ENCODE results near the gene LY6G6F. TPM values are rescaled to one million over a fixed set of nuclear protein-coding genes. Genes with fewer than 3 reads are reported as not detected.

Gene LY6G6F
- total and polyA plus RNA-seq, 2 of the 13 experiments (the other 11 are each of a cell fraction or from before 2014, with no cell fraction given) = not detected

DNA sequence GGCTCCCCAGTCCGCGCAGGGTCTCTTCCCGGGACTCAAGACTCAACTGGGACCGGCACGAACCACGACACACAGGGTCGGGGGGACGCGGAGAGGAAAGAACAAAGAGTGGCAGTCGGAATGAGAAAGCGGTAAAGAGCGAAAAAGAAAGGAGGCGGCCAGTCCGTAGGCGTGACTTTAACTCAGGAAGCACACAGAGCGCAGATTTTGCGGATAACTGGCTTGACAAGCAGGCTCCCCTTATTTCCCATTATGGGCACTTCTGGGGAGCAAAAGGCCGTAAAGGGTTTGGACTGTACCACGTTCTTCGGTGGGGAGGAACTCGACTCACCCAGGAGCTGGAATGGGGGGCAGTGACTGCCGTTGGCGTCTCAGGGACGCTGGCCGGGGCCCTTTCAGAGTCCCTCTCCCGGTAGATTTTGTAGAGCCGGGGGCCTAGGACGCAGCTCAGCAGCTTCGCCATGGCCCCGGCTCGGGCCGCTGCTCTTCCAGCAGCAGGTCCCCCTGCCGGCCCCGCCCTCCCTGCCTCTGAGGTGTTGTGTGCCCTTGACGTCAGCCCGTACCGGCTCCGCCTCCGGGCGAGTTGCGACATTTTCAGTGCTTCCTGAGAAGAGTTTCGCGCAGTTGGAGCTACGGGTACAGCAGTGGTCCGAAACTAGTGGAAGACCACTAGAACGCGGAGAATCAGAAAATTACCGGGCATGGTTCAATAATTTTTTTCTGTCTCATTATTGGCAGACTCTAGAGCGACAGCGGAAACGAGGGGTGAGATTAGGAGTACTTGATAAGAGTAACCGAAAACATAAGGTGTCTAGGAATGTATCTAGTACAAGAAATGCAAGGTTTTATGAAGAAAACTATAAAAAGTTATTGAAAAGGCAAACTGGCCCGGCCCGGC, 3.6 kb upstream of the LY6G6F start, which contains the start of gene ABHD16A (continued):
- TF ChIP-seq ESRRA (CRISPR knock-in tag; IDR thresholded peaks at IDR 0.05; ENCODE audit: low read depth) (no peak; the same call in 1 of the 2 replicates), SIX4 (CRISPR knock-in tag; IDR thresholded peaks at IDR 0.05) (peak; percentile 63), SP5 (CRISPR knock-in tag; IDR thresholded peaks at IDR 0.05; ENCODE audit: borderline replicate concordance, low read depth) (peak; percentile 96), ZC3H13 (CRISPR knock-in tag; IDR thresholded peaks at IDR 0.05) (peak; percentile 84; the same call in 1 of the 2 replicates), ZNF34 (CRISPR knock-in tag; IDR thresholded peaks at IDR 0.05; ENCODE audit: borderline replicate concordance) (no peak), ZSCAN31 (CRISPR knock-in tag; IDR thresholded peaks at IDR 0.05; ENCODE audit: low read depth) (peak; percentile 71; the same call in 1 of the 2 replicates), PHF20 (CRISPR knock-in tag; IDR thresholded peaks at IDR 0.05) (peak; percentile 88), ZNF766 (CRISPR knock-in tag; IDR thresholded peaks at IDR 0.05; ENCODE audit: borderline replicate concordance) (no peak), NR2C2 (CRISPR knock-in tag; IDR thresholded peaks at IDR 0.05; ENCODE audit: borderline replicate concordance) (peak; percentile 67; the same call in 1 of the 2 replicates), ZNF557 (CRISPR knock-in tag; IDR thresholded peaks at IDR 0.05) (no peak), SKI (IDR thresholded peaks at IDR 0.05; ENCODE audit: partially characterized antibody) (no peak), ZNF773 (CRISPR knock-in tag; IDR thresholded peaks at IDR 0.05; ENCODE audit: borderline replicate concordance) (no peak), ADNP (CRISPR knock-in tag; IDR thresholded peaks at IDR 0.05) (no peak), ZNF12 (CRISPR knock-in tag; IDR thresholded peaks at IDR 0.05) (peak; percentile 55; the same call in 1 of the 2 replicates), KMT2B (CRISPR knock-in tag; IDR thresholded peaks at IDR 0.05) (peak; percentile 84), NPAS2 (CRISPR knock-in tag; IDR thresholded peaks at IDR 0.05; ENCODE audit: borderline replicate concordance) (no peak), KLF12 (CRISPR knock-in tag; IDR thresholded peaks at IDR 0.05; ENCODE audit: borderline replicate concordance) (peak; percentile 58; the same call in 1 of the 2 replicates), ZNF547 (CRISPR knock-in tag; IDR thresholded peaks at IDR 0.05) (peak; percentile 66; the same call in 1 of the 2 replicates), ZNF234 (CRISPR knock-in tag; conservative IDR thresholded peaks at IDR 0.05) (peak; percentile 90), NFRKB (IDR thresholded peaks at IDR 0.05) (no peak), ZNF703 (CRISPR knock-in tag; IDR thresholded peaks at IDR 0.05; ENCODE audit: borderline replicate concordance) (no peak), RBFOX2 (IDR thresholded peaks at IDR 0.05; ENCODE audit: low read depth, low read length) (peak; percentile 86), RBAK (CRISPR knock-in tag; IDR thresholded peaks at IDR 0.05) (no peak), ZFP90 (CRISPR knock-in tag; IDR thresholded peaks at IDR 0.05; ENCODE audit: borderline replicate concordance) (no peak; the same call in 1 of the 2 replicates), SMAD3 (CRISPR knock-in tag; IDR thresholded peaks at IDR 0.05) (0 out of 2 replicates have a peak, but pooled peaks have one; percentile 51)
- TF ChIP-seq, protein P1, sequence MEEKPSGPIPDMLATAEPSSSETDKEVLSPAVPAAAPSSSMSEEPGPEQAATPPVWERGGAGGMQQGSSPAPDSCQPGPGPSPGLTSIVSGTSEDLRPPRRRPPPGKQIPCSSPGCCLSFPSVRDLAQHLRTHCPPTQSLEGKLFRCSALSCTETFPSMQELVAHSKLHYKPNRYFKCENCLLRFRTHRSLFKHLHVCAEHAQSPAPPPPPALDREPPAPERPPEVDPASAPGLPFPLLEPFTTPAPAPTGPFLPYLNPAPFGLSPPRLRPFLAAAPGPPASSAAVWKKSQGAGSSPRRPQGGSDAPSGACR (CRISPR knock-in tag; IDR thresholded peaks at IDR 0.05) = peak; percentile 66; the same call in 1 of the 2 replicates
- TF ChIP-seq, protein P2, sequence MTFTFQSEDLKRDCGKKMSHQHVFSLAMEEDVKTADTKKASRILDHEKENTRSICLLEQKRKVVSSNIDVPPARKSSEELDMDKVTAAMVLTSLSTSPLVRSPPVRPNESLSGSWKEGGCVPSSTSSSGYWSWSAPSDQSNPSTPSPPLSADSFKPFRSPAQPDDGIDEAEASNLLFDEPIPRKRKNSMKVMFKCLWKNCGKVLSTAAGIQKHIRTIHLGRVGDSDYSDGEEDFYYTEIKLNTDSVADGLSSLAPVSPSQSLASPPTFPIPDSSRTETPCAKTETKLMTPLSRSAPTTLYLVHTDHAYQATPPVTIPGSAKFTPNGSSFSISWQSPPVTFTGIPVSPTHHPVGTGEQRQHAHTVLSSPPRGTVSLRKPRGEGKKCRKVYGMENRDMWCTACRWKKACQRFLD (CRISPR knock-in tag; IDR thresholded peaks at IDR 0.05; ENCODE audit: borderline replicate concordance) = no peak
- TF ChIP-seq, protein P3, sequence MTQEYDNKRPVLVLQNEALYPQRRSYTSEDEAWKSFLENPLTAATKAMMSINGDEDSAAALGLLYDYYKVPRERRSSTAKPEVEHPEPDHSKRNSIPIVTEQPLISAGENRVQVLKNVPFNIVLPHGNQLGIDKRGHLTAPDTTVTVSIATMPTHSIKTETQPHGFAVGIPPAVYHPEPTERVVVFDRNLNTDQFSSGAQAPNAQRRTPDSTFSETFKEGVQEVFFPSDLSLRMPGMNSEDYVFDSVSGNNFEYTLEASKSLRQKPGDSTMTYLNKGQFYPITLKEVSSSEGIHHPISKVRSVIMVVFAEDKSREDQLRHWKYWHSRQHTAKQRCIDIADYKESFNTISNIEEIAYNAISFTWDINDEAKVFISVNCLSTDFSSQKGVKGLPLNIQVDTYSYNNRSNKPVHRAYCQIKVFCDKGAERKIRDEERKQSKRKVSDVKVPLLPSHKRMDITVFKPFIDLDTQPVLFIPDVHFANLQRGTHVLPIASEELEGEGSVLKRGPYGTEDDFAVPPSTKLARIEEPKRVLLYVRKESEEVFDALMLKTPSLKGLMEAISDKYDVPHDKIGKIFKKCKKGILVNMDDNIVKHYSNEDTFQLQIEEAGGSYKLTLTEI (CRISPR knock-in tag; conservative IDR thresholded peaks at IDR 0.05) = no peak
